Esophagus muscularis mucosa (tissue), 4 donors: ENCODE results near the gene RHCG. TPM values are rescaled to one million over a fixed set of nuclear protein-coding genes. Genes with fewer than 3 reads are reported as not detected.
A peak's percentile ranks its signal among the peaks of the same experiment; 100 is the strongest.

Experiments used
- DNase-seq: peaks from one replicate; pipeline ENCODE4 v3.0.0-alpha.2; 2017; ENCODE audit errors: extremely low spot score
- H3K27ac ChIP-seq, 4 donors: fragments of 200-600 bp; sonication (generic); replicated peaks in 1 of 4; 1 replicate in 3 of 4; 2 replicates in 1 of 4; pipeline ENCODE4 v1.5.1; 2016 to 2019; ENCODE audit warnings: mild to moderate bottlenecking in 1 of 4
- H3K27me3 ChIP-seq, 4 donors: fragments of 200-600 bp; sonication (generic); one replicate each; pipeline versions ENCODE4 v1.5.1 to v1.6.0; 2016 to 2019
- H3K36me3 ChIP-seq, 4 donors: fragments of 200-600 bp; sonication (generic); one replicate each; pipeline ENCODE4 v1.5.1; 2016 to 2019
- H3K4me1 ChIP-seq, 4 donors: fragments of 200-600 bp; sonication (generic); one replicate each; pipeline ENCODE4 v1.5.1; 2016 to 2019
- H3K4me3 ChIP-seq, 4 donors: fragments of 200-600 bp; sonication (generic); 1 replicate in 2 of 4; 2 replicates in 2 of 4; pipeline ENCODE4 v1.5.1; 2016 to 2019; ENCODE audit warnings: mild to moderate bottlenecking in 4 of 4, moderate library complexity in 1 of 4
- H3K9me3 ChIP-seq, 4 donors: fragments of 200-600 bp; sonication (generic); 1 replicate in 3 of 4; 2 replicates in 1 of 4; pipeline ENCODE4 v1.5.1; 2016 to 2019
- EP300 ChIP-seq: sonication (generic); formaldehyde crosslinking; IDR thresholded peaks from one replicate; pipeline ENCODE4 v1.6.1; 2017; ENCODE audit warnings: antibody characterized with exemption
- POLR2A ChIP-seq: fragments of 450-650 bp; IDR thresholded peaks from one replicate; pipeline ENCODE4 v1.6.1; 2017; ENCODE audit warnings: antibody characterized with exemption, moderate library complexity, mild to moderate bottlenecking, low read depth
- POLR2AphosphoS5 ChIP-seq, 2 donors: sonication (generic); formaldehyde crosslinking; IDR thresholded peaks; one replicate each; pipeline ENCODE4 v1.6.1; 2017; ENCODE audit warnings: antibody characterized with exemption in 2 of 2
- WGBS: methylation state at CpG from one replicate; pipeline ENCODE4 v1.1.5; 2018; 5-methylcytosine and 5-hydroxymethylcytosine counted together
- intact Hi-C: fragments of 100-400 bp; cut with DNase I; formaldehyde crosslinking; loops from one replicate; pipeline ENCODE4 v1.15.1; 2023
- total RNA-seq, 4 donors: library from RNA; depleted of rRNA; stranded (reverse); fragments of >200 nt; gene quantifications; one replicate each; pipeline versions ENCODE4 v1.1.0 to v1.2.1, GENCODE V29; 2016
- TF ChIP-seq, protein P1 (sequence below), 3 experiments: fragments of 200-600 bp in 2 of 3; fragments of 450-650 bp in 1 of 3; sonication (generic) in 2 of 3; IDR thresholded peaks; one replicate each; pipeline ENCODE4 v1.5.1; 2017 to 2019; ENCODE audit warnings: antibody characterized with exemption in 3 of 3, mild to moderate bottlenecking in 2 of 3, moderate library complexity in 1 of 3

Gene RHCG
- 1 to 10 TPM in 1 of 4 donors, not detected in 3; 1.2 TPM for total RNA-seq

DNA sequence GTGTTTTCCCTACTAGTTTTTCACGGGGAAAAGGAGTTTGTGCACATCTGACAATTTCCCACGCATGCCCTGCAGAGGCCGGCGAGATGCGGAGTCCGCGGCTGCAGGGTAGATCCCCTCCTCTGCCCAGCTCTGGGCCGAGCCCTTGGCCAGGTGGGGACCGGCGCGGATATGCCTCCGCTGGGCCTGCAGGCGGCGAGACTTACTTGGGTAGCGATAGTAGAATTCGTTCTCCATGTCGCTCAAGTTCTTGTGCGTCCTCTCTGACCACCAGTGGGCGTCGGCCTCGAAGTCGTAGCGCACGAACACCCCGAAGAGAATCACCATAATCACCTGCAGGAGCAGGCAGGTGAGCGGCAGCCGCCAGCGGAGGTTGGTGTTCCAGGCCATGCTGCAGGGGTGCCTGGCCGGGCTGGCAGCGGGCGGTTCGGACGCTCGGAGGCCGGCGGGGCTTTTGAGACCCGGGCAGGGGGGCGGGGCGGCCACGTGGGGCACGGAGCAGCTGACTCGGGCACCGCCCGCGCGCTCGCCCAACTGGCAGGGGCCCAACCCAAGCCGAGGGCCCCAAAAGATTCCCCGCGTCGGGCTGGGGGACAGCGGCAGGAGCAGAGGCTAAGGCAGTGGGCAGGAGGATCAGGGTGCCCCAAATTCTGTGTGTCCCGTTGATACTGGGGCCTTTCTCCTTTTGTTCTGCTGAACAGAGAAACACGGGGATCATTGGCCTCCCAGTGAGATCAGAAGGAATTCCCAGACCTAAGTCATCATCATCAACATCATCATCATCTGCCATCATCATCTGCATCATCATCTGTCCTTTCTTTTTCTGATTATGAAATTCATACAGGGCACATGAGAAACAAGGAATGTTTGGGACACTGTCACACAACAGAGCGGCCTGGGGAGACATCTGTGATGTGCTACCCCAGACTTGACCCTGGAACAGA, at the start of gene RHCG:
Gene RHCG (minus strand): TSS at position 429 of the 944 bp plus-strand sequence. CDS start 39 bp downstream, at position 390.
- Histone ChIP-seq H3K27ac (no peak within 1 kb of the TSS), H3K27me3 (peaks cover 0 to 82% (median 23%) of the 10 kb centered on the region in 4 donors), H3K4me3 (peak within 1 kb of the TSS; percentile 34 to 50 (median 36)), H3K4me1 (peaks cover 3 to 13% (median 8%) of the 10 kb centered on the region in 4 donors), H3K36me3 (no peaks in the 10 kb centered on the region), H3K9me3 (no peaks in the 10 kb centered on the region)
- intact Hi-C loops = no loop called here
- WGBS = 24% methylated on average over 4 of the region's 55 CpGs
- TF ChIP-seq POLR2AphosphoS5 (IDR thresholded peaks at IDR 0.05) (no peak), EP300 (no peak)
- TF ChIP-seq, protein P1, sequence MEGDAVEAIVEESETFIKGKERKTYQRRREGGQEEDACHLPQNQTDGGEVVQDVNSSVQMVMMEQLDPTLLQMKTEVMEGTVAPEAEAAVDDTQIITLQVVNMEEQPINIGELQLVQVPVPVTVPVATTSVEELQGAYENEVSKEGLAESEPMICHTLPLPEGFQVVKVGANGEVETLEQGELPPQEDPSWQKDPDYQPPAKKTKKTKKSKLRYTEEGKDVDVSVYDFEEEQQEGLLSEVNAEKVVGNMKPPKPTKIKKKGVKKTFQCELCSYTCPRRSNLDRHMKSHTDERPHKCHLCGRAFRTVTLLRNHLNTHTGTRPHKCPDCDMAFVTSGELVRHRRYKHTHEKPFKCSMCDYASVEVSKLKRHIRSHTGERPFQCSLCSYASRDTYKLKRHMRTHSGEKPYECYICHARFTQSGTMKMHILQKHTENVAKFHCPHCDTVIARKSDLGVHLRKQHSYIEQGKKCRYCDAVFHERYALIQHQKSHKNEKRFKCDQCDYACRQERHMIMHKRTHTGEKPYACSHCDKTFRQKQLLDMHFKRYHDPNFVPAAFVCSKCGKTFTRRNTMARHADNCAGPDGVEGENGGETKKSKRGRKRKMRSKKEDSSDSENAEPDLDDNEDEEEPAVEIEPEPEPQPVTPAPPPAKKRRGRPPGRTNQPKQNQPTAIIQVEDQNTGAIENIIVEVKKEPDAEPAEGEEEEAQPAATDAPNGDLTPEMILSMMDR (IDR thresholded peaks at IDR 0.05) = peak in 2 of 3 experiments; percentile 12 to 17
- DNase-seq = no peak

GRCh38 chr15:89543389-89543788, 47.0 kb upstream of the RHCG start:
- Histone ChIP-seq H3K36me3 (no peaks in the 10 kb centered on the region), H3K27ac (no peak overlapping the region), H3K9me3 (peaks cover 0 to 2% (median under 1%) of the 10 kb centered on the region in 4 donors), H3K27me3 (peaks cover 0 to 37% (median 0%) of the 10 kb centered on the region in 4 donors), H3K4me1 (no peaks in the 10 kb centered on the region), H3K4me3 (no peak overlapping the region)
- intact Hi-C loops = no loop called here
- no peak for DNase-seq
- whole genome bisulfite sequencing = 89% methylated on average over 4 of the region's 4 CpGs
- TF ChIP-seq EP300 = no peak

GRCh38 chr15:89542369-89542768, 46.0 kb upstream of the RHCG start:
- intact Hi-C loops = no loop called here
- Histone ChIP-seq H3K27ac (no peak overlapping the region), H3K27me3 (peaks cover 0 to 31% (median 0%) of the 10 kb centered on the region in 4 donors), H3K4me3 (no peak overlapping the region), H3K9me3 (peaks cover 0 to 12% (median 11%) of the 10 kb centered on the region in 4 donors), H3K4me1 (no peaks in the 10 kb centered on the region), H3K36me3 (no peaks in the 10 kb centered on the region)
- no peak for DNase-seq
- TF ChIP-seq, protein P1 (IDR thresholded peaks at IDR 0.05) = no peak
- TF ChIP-seq POLR2AphosphoS5 (IDR thresholded peaks at IDR 0.05) = no peak
- TF ChIP-seq POLR2A = no peak
- TF ChIP-seq EP300 = no peak
- WGBS = 72% methylated on average over 3 of the region's 3 CpGs

GRCh38 chr15:89539027-89539426, 42.6 kb upstream of the RHCG start:
- WGBS = 79% methylated on average over 2 of the region's 2 CpGs
- peaks cover 0 to 31% (median 0%) of the 10 kb centered on the region in 4 donors for H3K27me3 ChIP-seq
- no peak overlapping the region for H3K4me3 ChIP-seq
- intact Hi-C loops = no loop called here
- H3K27ac ChIP-seq = no peak overlapping the region
- peaks cover 0 to 13% (median 12%) of the 10 kb centered on the region in 4 donors for H3K9me3 ChIP-seq
- no peak for DNase-seq
- no peaks in the 10 kb centered on the region for H3K36me3 ChIP-seq
- no peaks in the 10 kb centered on the region for H3K4me1 ChIP-seq
- no peak for TF ChIP-seq POLR2AphosphoS5 (IDR thresholded peaks at IDR 0.05)

GRCh38 chr15:89533861-89534544, 37.6 kb upstream of the RHCG start:
- Histone ChIP-seq H3K4me3 (no peak overlapping the region), H3K27ac (no peak overlapping the region), H3K9me3 (peaks cover 0 to 13% (median 12%) of the 10 kb centered on the region in 4 donors), H3K27me3 (peaks cover 0 to 3% (median 0%) of the 10 kb centered on the region in 4 donors), H3K36me3 (no peaks in the 10 kb centered on the region), H3K4me1 (no peaks in the 10 kb centered on the region)
- intact Hi-C loops = no loop called here
- WGBS = 90% methylated on average over 4 of the region's 4 CpGs
- no peak for DNase-seq
- no peak for TF ChIP-seq POLR2A
- TF ChIP-seq, protein P1 (IDR thresholded peaks at IDR 0.05) = no peak
- TF ChIP-seq POLR2AphosphoS5 (IDR thresholded peaks at IDR 0.05) = no peak
- no peak for TF ChIP-seq EP300
